Spleen (tissue), 11 donors: ENCODE data around the gene ZGPAT. TPM values are rescaled to one million over a fixed set of nuclear protein-coding genes. Genes with fewer than 3 reads are reported as not detected.
A peak's percentile ranks its signal among the peaks of the same experiment; 100 is the strongest.

ENCODE experiments used
- DNase-seq: peaks from one replicate; pipeline ENCODE4 v3.0.0-alpha.2; 2020
- H3K27ac ChIP-seq, 8 donors: fragments of 200-600 bp; sonication (generic) in 7 of 8; 1 replicate in 4 of 8; 2 replicates in 4 of 8; pipeline versions ENCODE4 v1.5.0 to v1.8.0; 2016 to 2021; ENCODE audit warnings: inconsistent platforms in 4 of 8, mild to moderate bottlenecking in 4 of 8, moderate library complexity in 1 of 8
- H3K27me3 ChIP-seq, 7 donors: fragments of 200-600 bp; sonication (generic) in 6 of 7; replicated peaks in 1 of 7; 1 replicate in 4 of 7; 2 replicates in 3 of 7; pipeline versions ENCODE4 v1.5.0 to v1.8.0; 2016 to 2021; ENCODE audit warnings: inconsistent platforms in 3 of 7, mild to moderate bottlenecking in 1 of 7
- H3K36me3 ChIP-seq, 6 donors: fragments of 200-600 bp; sonication (generic) in 5 of 6; 1 replicate in 4 of 6; 2 replicates in 2 of 6; pipeline versions ENCODE4 v1.5.0 to v1.8.0; 2016 to 2021; ENCODE audit warnings: inconsistent platforms in 2 of 6
- H3K4me1 ChIP-seq, 6 donors: fragments of 200-600 bp; sonication (generic) in 5 of 6; 1 replicate in 3 of 6; 2 replicates in 3 of 6; pipeline versions ENCODE4 v1.5.0 to v1.8.0; 2016 to 2021; ENCODE audit warnings: inconsistent platforms in 3 of 6
- H3K4me3 ChIP-seq, 8 donors: fragments of 200-600 bp; sonication (generic) in 7 of 8; 1 replicate in 4 of 8; 2 replicates in 4 of 8; pipeline versions ENCODE4 v1.5.0 to v1.8.0; 2016 to 2021; ENCODE audit warnings: inconsistent platforms in 4 of 8, mild to moderate bottlenecking in 4 of 8, moderate library complexity in 2 of 8
- H3K9me3 ChIP-seq, 8 donors: fragments of 200-600 bp; sonication (generic) in 7 of 8; 1 replicate in 4 of 8; 2 replicates in 4 of 8; pipeline versions ENCODE4 v1.5.0 to v1.8.0; 2016 to 2021; ENCODE audit warnings: inconsistent platforms in 4 of 8
- CTCF ChIP-seq, 11 experiments: fragments of 200-600 bp in 7 of 11; fragments of 450-650 bp in 4 of 11; sonication (generic) in 4 of 11; IDR thresholded peaks in 8 of 11; conservative IDR thresholded peaks in 3 of 11; 1 replicate in 7 of 11; 2 replicates in 4 of 11; pipeline versions ENCODE4 v1.4.0 to v1.8.0; 2016 to 2021; ENCODE audit warnings: antibody characterized with exemption in 11 of 11, inconsistent platforms in 4 of 11, mild to moderate bottlenecking in 1 of 11
- POLR2A ChIP-seq, 3 donors: fragments of 450-650 bp; IDR thresholded peaks; one replicate each; pipeline ENCODE4 v1.5.1; 2017; ENCODE audit warnings: antibody characterized with exemption in 3 of 3, mild to moderate bottlenecking in 1 of 3
- POLR2AphosphoS5 ChIP-seq, 3 donors: sonication (generic); formaldehyde crosslinking; IDR thresholded peaks; one replicate each; pipeline ENCODE4 v1.5.1; 2017; ENCODE audit warnings: antibody characterized with exemption in 3 of 3
- WGBS, 5 donors: extraction: QIAGEN DNeasy Blood & Tissue Kit in 3 of 5; methylation state at CpG; one replicate each; pipeline versions ENCODE4 v1.1.5 to v1.1.7; 2013 to 2018; 5-methylcytosine and 5-hydroxymethylcytosine counted together
- intact Hi-C: fragments of 100-400 bp; cut with DNase I; formaldehyde crosslinking; loops from one replicate; pipeline ENCODE4 v1.15.0; 2023; ENCODE audit warnings: low total_unique reads
- polyA plus RNA-seq, 3 donors: library from polyadenylated mRNA; stranded (reverse); fragments of 200-250 nt; gene quantifications; one replicate each; pipeline ENCODE4 v1.2.1, GENCODE V29; 2013
- total RNA-seq, 7 donors: library from RNA; depleted of rRNA in 3 of 7; stranded (reverse); fragments of >200 nt in 3 of 7; fragmentation: NEBNext Ultra II Directional in 4 of 7; extraction: Animal tissue kit (Norgen Biotek cat#: 25700) in 4 of 7; gene quantifications; one replicate each; pipeline versions ENCODE4 v1.1.0 to v1.2.1, GENCODE V29; 2016 to 2021
- donor health status: healthy with polysubstance abuse.
- donor health status: DM: no; HTN: no; CAD: no; lungs with moderate emphysema.
- donor health status: DM: no; HTN: no; CAD: no.
- donor health status: Bipolar disorder and iron deficiency.
- donor health status: healthy.
- donor health status: DM: no; HTN: no; CAD: no.
- donor health status: DM: yes; HTN: yes; CAD: no.

ZGPAT gene
- total and polyA plus RNA-seq, 10 donors, result 23.6 to 72.8 (median 38.2) TPM

GRCh38 chr20:63767886-63768285 is 60.0 kb downstream of the ZGPAT start:
- Histone ChIP-seq H3K9me3 (no peaks in the 10 kb centered on the region), H3K36me3 (peaks cover 0 to 53% (median 10%) of the 10 kb centered on the region in 6 donors), H3K27ac (peak overlapping the region in 3 of 8 donors; percentile 36 to 48 (median 37)), H3K4me1 (peaks cover 0 to 54% (median 15%) of the 10 kb centered on the region in 6 donors), H3K27me3 (no peaks in the 10 kb centered on the region), H3K4me3 (no peak overlapping the region)
- no peak for DNase-seq
- intact Hi-C loops, result no loop called here
- no peak for TF ChIP-seq POLR2AphosphoS5 (IDR thresholded peaks at IDR 0.05)
- TF ChIP-seq CTCF (IDR thresholded peaks at IDR 0.05 in 8 of 11, conservative IDR thresholded peaks at IDR 0.05 in 3 of 11), result no peak
- no peak for TF ChIP-seq POLR2A (IDR thresholded peaks at IDR 0.05)
- WGBS, 5 donors, result 79 to 94% (median 88%) methylated on average over 7 of the region's 7 CpGs

- Histone ChIP-seq H3K4me3 (no peak overlapping the region), H3K4me1 (peaks cover 0 to 64% (median 23%) of the 10 kb centered on the region in 6 donors), H3K9me3 (no peaks in the 10 kb centered on the region), H3K27ac (peak overlapping the region in 2 of 8 donors; percentile 2 to 38), H3K27me3 (no peaks in the 10 kb centered on the region), H3K36me3 (peaks cover 0 to 51% (median 10%) of the 10 kb centered on the region in 6 donors)
- intact Hi-C loops, result no loop called here
- TF ChIP-seq POLR2AphosphoS5 (IDR thresholded peaks at IDR 0.05) (peak in 1 of 3 donors; percentile 37), CTCF (IDR thresholded peaks at IDR 0.05 in 8 of 11, conservative IDR thresholded peaks at IDR 0.05 in 3 of 11) (no peak), POLR2A (IDR thresholded peaks at IDR 0.05) (no peak)
- no peak for DNase-seq
- WGBS, 5 donors, result 79 to 91% (median 88%) methylated on average over 18 to 26 of the region's 26 CpGs
These were observed 61.0 kb downstream of the ZGPAT start for GRCh38 chr20:63768591-63769515.

- no peaks in the 10 kb centered on the region for H3K9me3 ChIP-seq
- H3K4me1 ChIP-seq, result peaks cover 0 to 71% (median 28%) of the 10 kb centered on the region in 6 donors
- 84 to 96% (median 88%) methylated on average over 30 to 31 of the region's 31 CpGs for WGBS, 5 donors
- peak overlapping the region in 3 of 8 donors; percentile 14 to 21 (median 21) for H3K27ac ChIP-seq
- H3K4me3 ChIP-seq, result no peak overlapping the region
- intact Hi-C loops, result no loop called here
- no peaks in the 10 kb centered on the region for H3K27me3 ChIP-seq
- TF ChIP-seq CTCF (IDR thresholded peaks at IDR 0.05 in 8 of 11, conservative IDR thresholded peaks at IDR 0.05 in 3 of 11), result no peak
- TF ChIP-seq POLR2A (IDR thresholded peaks at IDR 0.05), result no peak
- no peak for TF ChIP-seq POLR2AphosphoS5 (IDR thresholded peaks at IDR 0.05)
- DNase-seq, result no peak
- peaks cover 0 to 51% (median 10%) of the 10 kb centered on the region in 6 donors for H3K36me3 ChIP-seq
These were observed 62.1 kb downstream of the ZGPAT start for GRCh38 chr20:63769891-63770474.
